ENCODE data around the gene NKX3-2. TPM values are rescaled to one million over a fixed set of nuclear protein-coding genes. Genes with fewer than 3 reads are reported as not detected.

NKX3-2 gene
- total RNA-seq, 1 experiment from 2014 or later: 2.4 TPM

GRCh38 chr4:13588954-13589353 lies 44.6 kb upstream of the NKX3-2 start:
- POLR2A ChIA-PET (ENCODE audit: low non-redundant PET): no interaction called here
- Histone ChIP-seq H3K27me3 (replicated peaks; ENCODE audit: insufficient read depth, low read depth, low read length, poor library complexity) (no peaks in the 10 kb centered on the region), H3K9me3 (ENCODE audit: low read depth, low read length, poor library complexity, severe bottlenecking) (no peaks in the 10 kb centered on the region), H3K36me3 (ENCODE audit: insufficient read depth, low read length, poor library complexity, severe bottlenecking) (peaks cover 18% of the 10 kb centered on the region), H3K27ac (ENCODE audit: low read depth, low read length, poor library complexity, severe bottlenecking) (no peak overlapping the region), H3K4me1 (ENCODE audit: insufficient read depth, low read length, poor library complexity, severe bottlenecking) (no peaks in the 10 kb centered on the region), H3K4me3 (ENCODE audit: low read depth, low read length, poor library complexity, severe bottlenecking) (no peak overlapping the region)
- no peak for DNase-seq (ENCODE audit: low spot score)
- no TSS peak for BruUV-seq (replicated peaks)
- TF ChIP-seq EZH2 (IDR thresholded peaks at IDR 0.05; ENCODE audit: borderline replicate concordance, low read depth, low read length, poor library complexity, severe bottlenecking) (no peak), CTCF (conservative IDR thresholded peaks at IDR 0.05; ENCODE audit: low read depth, low read length) (no peak)
- CTCF ChIA-PET: no interaction called here
- intact Hi-C loops (cut with micrococcal nuclease; ENCODE audit: unreplicated experiment): no loop called here

- Histone ChIP-seq H3K4me1 (ENCODE audit: insufficient read depth, low read length, poor library complexity, severe bottlenecking) (no peaks in the 10 kb centered on the region), H3K4me3 (ENCODE audit: low read depth, low read length, poor library complexity, severe bottlenecking) (no peak overlapping the region), H3K27ac (ENCODE audit: low read depth, low read length, poor library complexity, severe bottlenecking) (no peak overlapping the region), H3K36me3 (ENCODE audit: insufficient read depth, low read length, poor library complexity, severe bottlenecking) (peaks cover 40% of the 10 kb centered on the region), H3K9me3 (ENCODE audit: low read depth, low read length, poor library complexity, severe bottlenecking) (no peaks in the 10 kb centered on the region), H3K27me3 (replicated peaks; ENCODE audit: insufficient read depth, low read depth, low read length, poor library complexity) (no peaks in the 10 kb centered on the region)
- BruUV-seq (replicated peaks): no TSS peak
- POLR2A ChIA-PET (ENCODE audit: low non-redundant PET): no interaction called here
- CTCF ChIA-PET: no interaction called here
- intact Hi-C loops (cut with micrococcal nuclease; ENCODE audit: unreplicated experiment): no loop called here
- DNase-seq (ENCODE audit: low spot score): no peak
- TF ChIP-seq CTCF (conservative IDR thresholded peaks at IDR 0.05; ENCODE audit: low read depth, low read length): no peak
- no peak for TF ChIP-seq EZH2 (IDR thresholded peaks at IDR 0.05; ENCODE audit: borderline replicate concordance, low read depth, low read length, poor library complexity, severe bottlenecking)
Measured at GRCh38 chr4:13584481-13584880, 40.2 kb upstream of the NKX3-2 start.

GRCh38 chr4:13580036-13580435 lies 35.7 kb upstream of the NKX3-2 start:
- ChIA-PET CTCF (no interaction called here), POLR2A (ENCODE audit: low non-redundant PET) (no interaction called here)
- intact Hi-C loops (cut with micrococcal nuclease; ENCODE audit: unreplicated experiment): no loop called here
- H3K27me3 ChIP-seq (replicated peaks; ENCODE audit: insufficient read depth, low read depth, low read length, poor library complexity): no peaks in the 10 kb centered on the region
- DNase-seq (ENCODE audit: low spot score): no peak
- peaks cover 54% of the 10 kb centered on the region for H3K36me3 ChIP-seq (ENCODE audit: insufficient read depth, low read length, poor library complexity, severe bottlenecking)
- H3K9me3 ChIP-seq (ENCODE audit: low read depth, low read length, poor library complexity, severe bottlenecking): no peaks in the 10 kb centered on the region
- no peak for TF ChIP-seq CTCF (conservative IDR thresholded peaks at IDR 0.05; ENCODE audit: low read depth, low read length)
- no TSS peak for BruUV-seq (replicated peaks)
- H3K27ac ChIP-seq (ENCODE audit: low read depth, low read length, poor library complexity, severe bottlenecking): no peak overlapping the region
- H3K4me3 ChIP-seq (ENCODE audit: low read depth, low read length, poor library complexity, severe bottlenecking): no peak overlapping the region
- H3K4me1 ChIP-seq (ENCODE audit: insufficient read depth, low read length, poor library complexity, severe bottlenecking): no peaks in the 10 kb centered on the region

Data from A673 (cell line).